ENCODE data around the gene CA10.

The CA10 gene

DNA sequence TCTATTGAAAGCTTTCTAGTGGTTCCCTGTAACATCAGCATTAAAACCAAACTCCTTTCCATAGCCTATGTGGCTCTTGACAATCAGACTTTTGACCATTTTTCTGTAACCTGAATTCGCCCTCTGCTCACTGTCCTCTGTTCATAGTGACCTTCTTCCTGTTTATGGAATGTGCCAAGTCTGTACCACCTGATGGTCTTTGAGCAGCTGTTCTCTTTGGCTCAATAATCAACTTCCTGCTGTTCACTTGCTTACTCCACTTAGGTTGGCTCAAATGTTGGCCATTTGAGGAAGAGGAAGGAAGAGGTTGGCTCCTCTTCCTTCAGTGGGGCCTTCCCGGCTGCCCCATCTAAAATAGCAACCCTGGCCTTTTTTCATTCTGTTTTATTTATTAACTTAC, 251.5 kb downstream of the CA10 start:
- Histone ChIP-seq H3K27ac (ENCODE audit: low read depth, low read length, poor library complexity, severe bottlenecking) (no peak overlapping the region), H3K9me2 (ENCODE audit: low read depth, low read length) (no peaks in the 10 kb centered on the region), H3K4me2 (ENCODE audit: low read length) (no peak overlapping the region), H3K4me1 (ENCODE audit: insufficient read depth, low read length, severe bottlenecking) (no peaks in the 10 kb centered on the region), H3K27me3 (ENCODE audit: insufficient read depth, low read length) (no peaks in the 10 kb centered on the region), H3K79me2 (ENCODE audit: insufficient read depth, low read length) (no peaks in the 10 kb centered on the region), H3K9me3 (ENCODE audit: low read length) (no peaks in the 10 kb centered on the region), H3F3A (ENCODE audit: insufficient read depth, low read length) (no peaks in the 10 kb centered on the region), H3K36me3 (ENCODE audit: insufficient read depth, low read length) (no peaks in the 10 kb centered on the region), H3K4me3 (ENCODE audit: low read depth, low read length, poor library complexity, severe bottlenecking) (no peak overlapping the region), H2AFZ (ENCODE audit: low read length) (no peak overlapping the region), H4K20me1 (ENCODE audit: insufficient read depth, low read length) (no peaks in the 10 kb centered on the region), H3K9ac (ENCODE audit: low read length) (no peak overlapping the region)
- TF ChIP-seq CTCF (IDR thresholded peaks at IDR 0.05; ENCODE audit: low read length) (no peak), EZH2 (IDR thresholded peaks at IDR 0.05; ENCODE audit: borderline replicate concordance, low read length) (no peak)

DNA sequence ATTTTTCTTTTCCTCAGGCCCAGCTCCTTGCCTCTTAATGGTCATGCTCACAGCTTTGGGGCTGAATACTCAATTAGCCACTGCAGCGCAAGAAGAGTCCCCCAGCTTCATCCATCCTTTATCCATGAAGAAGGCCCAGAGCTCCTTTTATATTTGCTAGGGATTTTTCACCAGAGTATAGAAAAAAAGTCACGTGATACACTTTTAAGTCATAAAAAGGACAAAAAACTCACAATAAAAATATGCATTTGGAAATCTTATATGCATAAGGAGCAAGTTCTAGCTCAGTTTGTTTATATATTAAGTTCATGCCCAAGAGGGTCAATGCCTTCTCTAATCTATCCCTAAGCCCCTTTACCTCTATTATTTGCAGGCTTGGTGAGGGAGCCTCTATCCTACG, 254.1 kb downstream of the CA10 start:
- H3K4me1 ChIP-seq (ENCODE audit: insufficient read depth, low read length, severe bottlenecking), result no peaks in the 10 kb centered on the region
- no peak overlapping the region for H2AFZ ChIP-seq (ENCODE audit: low read length)
- no peaks in the 10 kb centered on the region for H3K79me2 ChIP-seq (ENCODE audit: insufficient read depth, low read length)
- no peaks in the 10 kb centered on the region for H3K9me2 ChIP-seq (ENCODE audit: low read depth, low read length)
- no peak overlapping the region for H3K9ac ChIP-seq (ENCODE audit: low read length)
- H3K4me2 ChIP-seq (ENCODE audit: low read length), result no peak overlapping the region
- no peak overlapping the region for H3K4me3 ChIP-seq (ENCODE audit: low read depth, low read length, poor library complexity, severe bottlenecking)
- H3K27ac ChIP-seq (ENCODE audit: low read depth, low read length, poor library complexity, severe bottlenecking), result no peak overlapping the region
- no peak for TF ChIP-seq CTCF (IDR thresholded peaks at IDR 0.05; ENCODE audit: low read length)
- TF ChIP-seq EZH2 (IDR thresholded peaks at IDR 0.05; ENCODE audit: borderline replicate concordance, low read length), result no peak
- H3K27me3 ChIP-seq (ENCODE audit: insufficient read depth, low read length), result no peaks in the 10 kb centered on the region
- no peaks in the 10 kb centered on the region for H3K36me3 ChIP-seq (ENCODE audit: insufficient read depth, low read length)
- H3K9me3 ChIP-seq (ENCODE audit: low read length), result no peaks in the 10 kb centered on the region
- no peaks in the 10 kb centered on the region for H3F3A ChIP-seq (ENCODE audit: insufficient read depth, low read length)
- no peaks in the 10 kb centered on the region for H4K20me1 ChIP-seq (ENCODE audit: insufficient read depth, low read length)

- H3K79me2 ChIP-seq (ENCODE audit: insufficient read depth, low read length), result no peaks in the 10 kb centered on the region
- no peaks in the 10 kb centered on the region for H3F3A ChIP-seq (ENCODE audit: insufficient read depth, low read length)
- no peak overlapping the region for H3K4me2 ChIP-seq (ENCODE audit: low read length)
- no peaks in the 10 kb centered on the region for H3K4me1 ChIP-seq (ENCODE audit: insufficient read depth, low read length, severe bottlenecking)
- no peak for TF ChIP-seq EZH2 (IDR thresholded peaks at IDR 0.05; ENCODE audit: borderline replicate concordance, low read length)
- TF ChIP-seq CTCF (IDR thresholded peaks at IDR 0.05; ENCODE audit: low read length), result no peak
- no peaks in the 10 kb centered on the region for H3K27me3 ChIP-seq (ENCODE audit: insufficient read depth, low read length)
- no peak overlapping the region for H3K4me3 ChIP-seq (ENCODE audit: low read depth, low read length, poor library complexity, severe bottlenecking)
- H3K9ac ChIP-seq (ENCODE audit: low read length), result no peak overlapping the region
- no peaks in the 10 kb centered on the region for H3K9me2 ChIP-seq (ENCODE audit: low read depth, low read length)
- no peaks in the 10 kb centered on the region for H3K36me3 ChIP-seq (ENCODE audit: insufficient read depth, low read length)
- H2AFZ ChIP-seq (ENCODE audit: low read length), result no peak overlapping the region
- H3K9me3 ChIP-seq (ENCODE audit: low read length), result no peaks in the 10 kb centered on the region
- no peaks in the 10 kb centered on the region for H4K20me1 ChIP-seq (ENCODE audit: insufficient read depth, low read length)
- no peak overlapping the region for H3K27ac ChIP-seq (ENCODE audit: low read depth, low read length, poor library complexity, severe bottlenecking)
Observed at GRCh38 chr17:51901242-51901641, 257.3 kb downstream of the CA10 start.
